Measurements from ENCODE around the gene SEC14L6. TPM values are rescaled to one million over a fixed set of nuclear protein-coding genes. Genes with fewer than 3 reads are reported as not detected.

The SEC14L6 gene
- total RNA-seq, 1 donor from 2014 or later: not detected

- intact Hi-C loops (cut with micrococcal nuclease): no loop called here
These were observed 48.9 kb downstream of the SEC14L6 start for GRCh38 chr22:30497466-30498150.

- intact Hi-C loops (cut with micrococcal nuclease): no loop called here
These were observed 51.3 kb downstream of the SEC14L6 start for GRCh38 chr22:30495041-30495784.

- intact Hi-C loops (cut with micrococcal nuclease): no loop called here
These were observed 54.4 kb downstream of the SEC14L6 start for GRCh38 chr22:30492144-30492543.

- intact Hi-C loops (cut with micrococcal nuclease): no loop called here
These were observed 55.2 kb downstream of the SEC14L6 start for GRCh38 chr22:30491381-30491780.

DNA sequence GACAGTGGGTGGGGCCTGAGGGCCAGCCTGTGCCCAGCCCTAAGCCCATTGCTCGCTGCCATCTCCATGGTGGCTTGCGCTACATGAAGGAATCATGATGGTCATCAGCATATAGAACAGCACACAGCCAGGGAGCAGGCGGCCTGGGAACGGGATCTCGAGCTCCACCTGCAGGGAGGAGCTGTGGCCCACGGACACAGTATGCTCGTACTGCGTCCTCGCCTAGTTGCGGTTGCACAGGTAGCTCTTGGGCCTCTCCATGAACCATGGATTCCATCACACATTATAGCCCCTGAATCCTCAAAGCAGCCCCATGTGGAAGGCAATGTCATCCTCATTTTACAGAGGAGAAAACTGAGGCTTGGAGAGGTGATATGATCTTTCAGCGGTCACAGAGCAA is 56.1 kb downstream of the SEC14L6 start:
- intact Hi-C loops (cut with micrococcal nuclease): no loop called here

- intact Hi-C loops (cut with micrococcal nuclease): no loop called here
These were observed 58.4 kb downstream of the SEC14L6 start for GRCh38 chr22:30488121-30488520.

GRCh38 chr22:30486661-30487115 is 59.9 kb downstream of the SEC14L6 start:
- intact Hi-C loops (cut with micrococcal nuclease): no loop called here

DNA sequence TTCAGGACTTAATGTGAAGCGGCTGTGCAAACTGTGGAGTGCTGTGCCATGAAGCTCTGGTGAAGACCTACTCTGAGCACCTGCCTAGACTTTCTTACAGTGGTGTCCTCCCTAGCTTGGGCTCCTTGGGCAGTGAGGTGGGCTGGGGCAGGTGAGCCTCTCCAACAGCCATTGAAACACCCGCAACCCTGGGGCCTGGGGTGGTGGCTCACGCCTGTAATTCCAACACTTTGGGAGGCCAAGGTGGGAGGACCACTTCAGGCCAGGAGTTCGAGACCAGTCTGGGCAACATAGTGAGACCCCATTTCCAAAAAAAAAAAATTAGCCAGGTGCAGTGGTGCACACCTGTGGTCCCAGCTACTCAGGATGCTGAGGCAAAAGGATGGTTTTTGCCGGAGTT is 60.4 kb downstream of the SEC14L6 start:
- intact Hi-C loops (cut with micrococcal nuclease): no loop called here

DNA sequence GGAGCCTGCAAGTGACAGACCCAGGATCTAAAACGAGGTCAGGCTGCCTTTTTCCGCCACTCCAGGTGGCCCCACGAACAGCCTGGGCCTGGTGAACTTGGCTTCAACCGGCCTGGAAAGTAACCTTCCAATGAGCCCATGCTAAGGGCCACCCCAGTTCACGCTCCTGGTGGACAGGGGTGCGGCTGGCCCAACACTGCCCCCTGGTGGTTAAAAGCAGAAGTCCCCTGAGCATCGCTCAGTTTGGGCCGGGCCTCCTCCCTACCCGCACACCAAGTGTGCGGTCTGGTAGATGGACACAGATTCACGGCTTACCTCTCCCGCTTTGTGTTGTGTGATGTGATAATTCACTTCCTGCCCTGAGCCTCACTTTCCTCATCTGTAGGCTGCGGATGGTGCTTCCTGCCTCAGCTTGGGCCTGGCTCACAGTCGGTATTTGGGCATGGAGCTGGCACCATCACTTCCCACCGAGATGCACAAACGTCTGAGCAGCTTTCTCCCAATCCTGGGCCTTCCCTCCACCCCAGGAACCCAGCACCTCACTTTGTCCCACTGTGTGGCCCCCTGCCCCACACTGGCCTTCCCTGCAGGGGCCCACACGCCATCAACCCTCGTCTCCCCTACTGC is 61.1 kb downstream of the SEC14L6 start:
- intact Hi-C loops (cut with micrococcal nuclease): loop anchor here (1.0 kb wide), 3 partner anchors 40 to 198 kb away; no protein-coding TSS in a partner anchor

DNA sequence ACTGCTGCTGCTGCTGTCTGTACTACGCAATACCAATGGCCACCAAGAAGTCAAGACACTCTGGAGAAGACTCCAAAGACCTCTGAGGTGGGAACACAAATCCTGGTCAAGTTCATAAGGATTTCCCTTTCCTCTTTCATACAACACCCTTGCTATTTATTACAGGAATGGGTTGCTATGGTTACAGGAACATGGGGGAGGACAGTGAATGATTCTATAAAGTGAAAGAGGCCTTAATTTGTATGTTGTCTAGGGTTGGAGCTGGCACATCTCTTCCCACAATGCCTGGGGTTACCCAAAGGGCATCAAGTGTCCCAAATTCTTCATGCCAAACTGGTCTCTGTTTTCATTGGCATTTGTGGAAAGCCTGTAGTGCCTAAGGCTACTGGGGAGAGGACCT is 63.4 kb downstream of the SEC14L6 start:
- intact Hi-C loops (cut with micrococcal nuclease): no loop called here

DNA sequence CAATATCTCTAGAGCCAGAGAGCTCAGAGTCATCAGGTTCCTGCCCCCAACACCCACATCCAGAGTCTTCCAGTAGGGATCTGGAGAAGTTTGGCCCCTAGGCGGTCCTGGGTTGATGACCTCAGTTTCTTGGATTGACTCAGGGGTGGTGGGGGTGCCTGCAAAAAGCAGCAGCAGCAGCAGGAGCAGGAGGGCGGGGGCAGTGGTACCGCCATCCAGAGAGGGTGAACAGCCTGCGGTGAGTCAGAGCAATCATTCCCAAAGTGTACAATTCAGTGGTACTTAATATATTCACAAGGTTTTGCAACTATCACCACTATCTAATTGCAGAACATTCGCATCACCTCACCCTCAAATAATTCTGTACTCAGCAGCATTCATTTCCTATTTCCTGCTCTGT is 64.8 kb downstream of the SEC14L6 start:
- intact Hi-C loops (cut with micrococcal nuclease): no loop called here

GRCh38 chr22:30479981-30480380 is 66.6 kb downstream of the SEC14L6 start:
- intact Hi-C loops (cut with micrococcal nuclease): no loop called here

- intact Hi-C loops (cut with micrococcal nuclease): no loop called here
These were observed 71.7 kb downstream of the SEC14L6 start for GRCh38 chr22:30474683-30475424.

DNA sequence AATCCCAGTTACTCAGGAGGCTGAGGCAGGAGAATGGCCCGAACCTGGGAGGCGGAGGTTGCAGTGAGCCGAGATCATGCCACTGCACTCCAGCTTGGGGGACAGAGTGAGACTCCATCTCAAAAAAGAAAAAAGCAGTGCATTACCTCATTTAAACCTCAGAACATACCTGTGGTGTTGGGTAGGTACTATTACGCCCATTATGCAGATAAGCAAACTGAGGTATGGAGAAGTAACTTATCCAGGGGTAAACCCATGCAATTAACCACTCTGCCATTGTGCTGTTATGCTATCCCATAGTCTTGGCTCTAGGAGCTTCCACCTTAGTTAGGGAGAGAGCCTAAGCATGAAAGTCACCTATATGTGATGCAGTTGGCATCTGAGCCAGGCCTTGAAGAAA is 72.4 kb downstream of the SEC14L6 start:
- intact Hi-C loops (cut with micrococcal nuclease): no loop called here

DNA sequence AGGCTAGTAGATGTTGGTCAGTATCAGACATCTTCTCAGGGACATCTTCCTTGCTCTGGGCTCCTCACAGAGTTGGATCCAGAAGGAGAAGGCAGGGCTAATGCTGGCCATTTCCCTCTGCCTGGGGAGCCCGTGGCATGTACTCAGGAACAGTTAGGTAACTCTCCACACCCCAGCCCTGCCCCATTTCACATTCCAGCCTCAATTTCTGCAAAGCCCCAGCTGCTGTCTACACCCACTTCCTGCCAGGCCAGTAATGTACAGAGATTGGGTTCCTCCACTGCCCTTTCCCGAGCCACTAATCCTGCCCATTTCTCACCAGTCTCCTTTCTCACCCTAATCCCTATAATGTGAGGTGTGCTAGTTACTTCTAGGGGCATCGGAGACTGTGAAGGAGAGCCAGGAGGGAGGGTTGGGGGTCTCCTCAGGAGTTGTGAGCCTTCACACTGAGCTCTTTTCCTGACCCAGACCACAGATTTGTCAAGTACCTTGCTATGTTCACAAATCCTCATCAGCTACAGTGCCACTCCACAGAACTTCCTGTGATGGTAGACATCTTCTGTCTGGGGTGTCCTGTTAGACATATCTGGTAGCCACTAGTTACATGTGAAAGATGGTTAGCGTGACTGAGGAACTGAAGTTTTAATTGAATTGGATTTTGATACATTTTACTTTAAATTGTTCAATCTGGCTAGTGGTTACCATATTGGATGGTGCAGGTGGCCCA is 73.4 kb downstream of the SEC14L6 start:
- intact Hi-C loops (cut with micrococcal nuclease): no loop called here

Other genes with a start within 250 kb of the SEC14L6 start
- gene TBC1D10A, start 219.8 kb downstream of the SEC14L6 start, total RNA-seq: 46.2 and 46.6 TPM in 2 replicates
- 261 and 276 TPM in 2 replicates for gene SF3A1, start 189.8 kb downstream of the SEC14L6 start, total RNA-seq
- 4.8 and 5.5 TPM in 2 replicates for gene CCDC157, start 189.7 kb downstream of the SEC14L6 start, total RNA-seq
- 13.3 and 14.9 TPM in 2 replicates for gene RNF215, start 159.3 kb downstream of the SEC14L6 start, total RNA-seq
- 7.2 and 9.5 TPM in 2 replicates for gene SEC14L2, start 149.7 kb downstream of the SEC14L6 start, total RNA-seq
- gene MTFP1, start 121.0 kb downstream of the SEC14L6 start, total RNA-seq: 50.5 and 51.2 TPM in 2 replicates
- not detected in 2 replicates for gene SEC14L3, start 74.7 kb downstream of the SEC14L6 start, total RNA-seq
- gene SEC14L4, start 41.0 kb downstream of the SEC14L6 start, total RNA-seq: not detected in 2 replicates
- gene GAL3ST1, start 27.9 kb upstream of the SEC14L6 start, total RNA-seq: not detected in 2 replicates
- 74.6 and 80.8 TPM in 2 replicates for gene PES1, start 45.2 kb upstream of the SEC14L6 start, total RNA-seq
- gene TCN2, start 60.4 kb upstream of the SEC14L6 start, total RNA-seq: 0.57 and 1.00 TPM in 2 replicates
- 2.4 and 2.6 TPM in 2 replicates for gene SLC35E4, start 89.0 kb upstream of the SEC14L6 start, total RNA-seq
- 11.0 and 11.2 TPM in 2 replicates for gene DUSP18, start 121.1 kb upstream of the SEC14L6 start, total RNA-seq
- 0.98 and 1.2 TPM in 2 replicates for gene OSBP2, start 148.1 kb upstream of the SEC14L6 start, total RNA-seq

All from T-helper 2 cell treated with Interferon-gamma antibody and Interleukin-4, amounts not matched to agents 100 ng/mL and 5 ng/mL, for 36 hours (primary cell).